ENCODE data around the gene SNX5. TPM values are rescaled to one million over a fixed set of nuclear protein-coding genes. Genes with fewer than 3 reads are reported as not detected.

The SNX5 gene
- 109 and 150 TPM in 2 replicates for polyA plus RNA-seq (2011; rRNA removed)
- polyA minus RNA-seq (2011; rRNA and poly(A)+ RNA removed): 96.3 and 104 TPM in 2 replicates

GRCh38 chr20:17968366-17969277 is at the start of gene SNX5, which contains the start of gene MGME1:
Gene SNX5, minus strand, starts transcription at chr20:17968794. Its CDS starts 369 bp downstream, at chr20:17968425.
Gene MGME1, plus strand, starts transcription at chr20:17969018. Its CDS starts 842 bp downstream, at chr20:17969860.
- Histone ChIP-seq H3K9me3 (ENCODE audit: control insufficient read depth, insufficient read depth, low read length) (peaks cover 4% of the 10 kb centered on the region; the same call in 1 of the 2 replicates), H3K27me3 (ENCODE audit: control insufficient read depth, insufficient read depth, low read length) (no peaks in the 10 kb centered on the region), H3K27ac (ENCODE audit: low read depth, low read length) (peak within 1 kb of the TSS; percentile 100), H3K4me3 (ENCODE audit: low read depth, low read length) (peak within 1 kb of the TSS; percentile 96)
- ChIA-PET POLR2A (interaction anchor here (0.7 to 2.2 kb wide), 5 partner anchors 8 to 539 kb away, joined by 3 to 10 read pairs (median 6); partner anchors contain the start of genes RRBP1 and SEC23B), CTCF (no interaction called here)
- no peak for TF ChIP-seq CTCF (IDR thresholded peaks at IDR 0.05; ENCODE audit: low read depth, low read length)
- peak; percentile 98 for DNase-seq (ENCODE audit: low read depth, low spot score)

DNA sequence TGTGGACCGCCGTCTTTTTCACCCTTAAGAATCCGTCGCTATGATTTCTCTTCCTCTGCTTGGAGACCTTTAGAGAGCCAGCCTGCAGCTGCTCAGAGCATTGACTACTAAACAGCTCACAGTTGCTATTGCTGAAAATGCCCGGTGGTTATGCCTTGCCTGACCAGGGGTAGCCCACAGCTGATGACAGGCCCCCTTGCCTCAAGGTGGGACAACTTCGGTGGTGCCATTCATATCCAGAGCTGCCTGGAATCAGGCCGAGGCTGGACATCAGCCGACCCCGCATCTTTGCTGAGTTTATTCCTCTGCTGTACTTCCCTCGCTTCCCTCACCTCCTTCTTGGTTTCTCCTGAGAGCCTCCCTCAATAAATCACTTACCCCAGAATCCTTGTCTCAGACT is 49.5 kb upstream of the SNX5 start:
- no peak for DNase-seq (ENCODE audit: low read depth, low spot score)
- Histone ChIP-seq H3K27ac (ENCODE audit: low read depth, low read length) (no peak overlapping the region), H3K9me3 (ENCODE audit: control insufficient read depth, insufficient read depth, low read length) (no peaks in the 10 kb centered on the region), H3K27me3 (ENCODE audit: control insufficient read depth, insufficient read depth, low read length) (peaks cover 2% of the 10 kb centered on the region), H3K4me3 (ENCODE audit: low read depth, low read length) (no peak overlapping the region)
- POLR2A ChIA-PET: no interaction called here
- CTCF ChIA-PET: no interaction called here
- TF ChIP-seq CTCF (IDR thresholded peaks at IDR 0.05; ENCODE audit: low read depth, low read length): no peak

DNA sequence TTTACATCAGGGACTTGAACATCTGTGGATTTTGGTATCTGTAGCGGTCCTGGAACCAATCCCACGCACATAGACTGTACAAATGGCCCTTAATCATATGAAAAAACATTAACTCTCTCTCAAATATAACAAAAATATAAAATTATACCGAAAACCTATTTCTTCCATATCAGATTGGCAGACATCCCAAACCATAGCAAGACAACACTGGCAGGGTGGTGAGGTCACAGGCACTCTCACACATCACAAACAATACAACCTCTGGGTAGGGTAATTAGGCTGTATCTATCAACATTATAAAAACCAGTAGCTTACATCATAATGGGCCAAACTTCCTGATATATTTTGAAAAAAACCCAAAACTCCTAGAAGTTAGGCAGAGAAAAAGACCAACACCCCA is 48.2 kb upstream of the SNX5 start:
- H3K9me3 ChIP-seq (ENCODE audit: control insufficient read depth, insufficient read depth, low read length): no peaks in the 10 kb centered on the region
- no peak for TF ChIP-seq CTCF (IDR thresholded peaks at IDR 0.05; ENCODE audit: low read depth, low read length)
- no peak overlapping the region for H3K27ac ChIP-seq (ENCODE audit: low read depth, low read length)
- CTCF ChIA-PET: no interaction called here
- no peak overlapping the region for H3K4me3 ChIP-seq (ENCODE audit: low read depth, low read length)
- peaks cover 2% of the 10 kb centered on the region for H3K27me3 ChIP-seq (ENCODE audit: control insufficient read depth, insufficient read depth, low read length)
- POLR2A ChIA-PET: no interaction called here
- no peak for DNase-seq (ENCODE audit: low read depth, low spot score)

- TF ChIP-seq CTCF (IDR thresholded peaks at IDR 0.05; ENCODE audit: low read depth, low read length): no peak
- ChIA-PET POLR2A (no interaction called here), CTCF (no interaction called here)
- Histone ChIP-seq H3K27ac (ENCODE audit: low read depth, low read length) (no peak overlapping the region), H3K9me3 (ENCODE audit: control insufficient read depth, insufficient read depth, low read length) (no peaks in the 10 kb centered on the region), H3K4me3 (ENCODE audit: low read depth, low read length) (no peak overlapping the region), H3K27me3 (ENCODE audit: control insufficient read depth, insufficient read depth, low read length) (peaks cover 2% of the 10 kb centered on the region)
- no peak for DNase-seq (ENCODE audit: low read depth, low spot score)
Observed at GRCh38 chr20:18014411-18014810, 45.8 kb upstream of the SNX5 start.

- TF ChIP-seq CTCF (IDR thresholded peaks at IDR 0.05; ENCODE audit: low read depth, low read length): no peak
- Histone ChIP-seq H3K27me3 (ENCODE audit: control insufficient read depth, insufficient read depth, low read length) (peaks cover 2% of the 10 kb centered on the region), H3K9me3 (ENCODE audit: control insufficient read depth, insufficient read depth, low read length) (no peaks in the 10 kb centered on the region), H3K4me3 (ENCODE audit: low read depth, low read length) (no peak overlapping the region), H3K27ac (ENCODE audit: low read depth, low read length) (no peak overlapping the region)
- CTCF ChIA-PET: no interaction called here
- no peak for DNase-seq (ENCODE audit: low read depth, low spot score)
- POLR2A ChIA-PET: no interaction called here
Observed at GRCh38 chr20:18012901-18013300, 44.3 kb upstream of the SNX5 start.

Data from AG04450 (cell line).